GM21825 (cell line): ENCODE results near the gene DPH5.
"Not testable (repeated sequence)": the region's sequence is repeated elsewhere in the genome, so short reads cannot be mapped to it uniquely, and the experiment has no call there.

Experiments used
- ATAC-seq: cut with Tn5 transposase; IDR thresholded peaks from one replicate; pipeline ENCODE4 v1.9.1; 2021; ENCODE audit warnings: mild to moderate bottlenecking, moderate library complexity; ENCODE audit not compliant: unreplicated experiment

DPH5 gene

GRCh38 chr1:101025657-101026429 is at the start of gene DPH5:
Gene DPH5, minus strand, starts transcription at chr1:101025784. Its CDS starts 341 bp downstream, at chr1:101025443.
- ATAC-seq = peak; percentile 77

GRCh38 chr1:101073836-101074235 is 48.3 kb upstream of the DPH5 start:
- no peak for ATAC-seq

GRCh38 chr1:101071470-101071891 is 45.9 kb upstream of the DPH5 start:
- ATAC-seq = no peak

- no peak for ATAC-seq
Observed at GRCh38 chr1:101069158-101069557, 43.6 kb upstream of the DPH5 start.

- not testable (repeated sequence) for ATAC-seq
Observed at GRCh38 chr1:101066937-101067335, 41.4 kb upstream of the DPH5 start.

GRCh38 chr1:101066260-101066936 is 40.8 kb upstream of the DPH5 start:
- no peak for ATAC-seq

- ATAC-seq = no peak
Observed at GRCh38 chr1:101065575-101065974, 40.0 kb upstream of the DPH5 start.

- ATAC-seq = no peak
Observed at GRCh38 chr1:101064697-101065096, 39.1 kb upstream of the DPH5 start.

GRCh38 chr1:101060992-101061391 is 35.4 kb upstream of the DPH5 start:
- no peak for ATAC-seq

- no peak for ATAC-seq
Observed at GRCh38 chr1:101059945-101060542, 34.5 kb upstream of the DPH5 start.

GRCh38 chr1:101055623-101056022 is 30.0 kb upstream of the DPH5 start:
- no peak for ATAC-seq

GRCh38 chr1:101051688-101052638 is 26.4 kb upstream of the DPH5 start:
- ATAC-seq = peak; percentile 90

- no peak for ATAC-seq
Observed at GRCh38 chr1:101050869-101051268, 25.3 kb upstream of the DPH5 start.

GRCh38 chr1:101044749-101045148 is 19.2 kb upstream of the DPH5 start:
- ATAC-seq = no peak

GRCh38 chr1:101044259-101044658 is 18.7 kb upstream of the DPH5 start:
- no peak for ATAC-seq

- no peak for ATAC-seq
Observed at GRCh38 chr1:101043776-101044175, 18.2 kb upstream of the DPH5 start.

- ATAC-seq = no peak
Observed at GRCh38 chr1:101041300-101041699, 15.7 kb upstream of the DPH5 start.

- no peak for ATAC-seq
Observed at GRCh38 chr1:101040666-101041065, 15.1 kb upstream of the DPH5 start.

- ATAC-seq = no peak
Observed at GRCh38 chr1:101039245-101039644, 13.7 kb upstream of the DPH5 start.

GRCh38 chr1:101037316-101037715 is 11.7 kb upstream of the DPH5 start:
- no peak for ATAC-seq

GRCh38 chr1:101033017-101033416 is 7.4 kb upstream of the DPH5 start:
- ATAC-seq = no peak
